ENCODE data around the gene CMTM8. TPM values are rescaled to one million over a fixed set of nuclear protein-coding genes. Genes with fewer than 3 reads are reported as not detected.
"Not testable (repeated sequence)": the region's sequence is repeated elsewhere in the genome, so short reads cannot be mapped to it uniquely, and the experiment has no call there.

The CMTM8 gene
- total RNA-seq, 1 experiment from 2014 or later = 28.5 TPM

DNA sequence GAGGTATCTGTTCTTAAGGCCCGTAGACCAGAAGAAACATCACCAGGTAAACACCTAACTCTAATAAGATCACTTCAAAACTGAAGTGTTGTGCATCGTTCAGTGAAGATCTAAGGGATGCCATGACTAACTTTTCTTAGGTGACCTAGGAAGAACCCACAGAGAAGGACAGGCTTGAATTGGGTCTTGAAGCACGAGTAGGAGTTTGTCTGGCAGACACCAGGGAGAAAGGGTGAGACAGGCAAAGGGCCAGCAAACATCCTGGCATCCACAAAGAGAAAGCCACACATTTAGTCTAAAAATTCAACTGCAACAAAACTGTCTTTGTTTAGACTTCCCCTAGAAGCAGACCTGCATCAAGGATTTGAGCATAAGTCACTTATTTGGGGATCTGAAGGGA lies 15.5 kb upstream of the CMTM8 start:
- no peaks in the 10 kb centered on the region for H3K36me3 ChIP-seq (ENCODE audit: control insufficient read depth, insufficient read depth, low read length)
- H3K4me1 Mint-ChIP-seq (ENCODE audit: low read depth, unreplicated experiment) = no peaks in the 10 kb centered on the region
- H3K4me3 Mint-ChIP-seq (ENCODE audit: unreplicated experiment) = no peak overlapping the region
- H3K27me3 ChIP-seq (replicated peaks; ENCODE audit: control insufficient read depth, insufficient read depth, low read length) = no peaks in the 10 kb centered on the region
- H3K9me3 ChIP-seq = no peaks in the 10 kb centered on the region
- no peaks in the 10 kb centered on the region for H3K27me3 Mint-ChIP-seq (ENCODE audit: insufficient read depth, unreplicated experiment)
- intact Hi-C loops (cut with micrococcal nuclease; ENCODE audit: unreplicated experiment) = no loop called here
- no TSS peak for BruUV-seq (replicated peaks)
- ChIA-PET POLR2A (interaction anchor here (0.5 kb wide), 1 partner anchor 535 kb away, joined by 3 read pairs; no protein-coding TSS in a partner anchor), CTCF (no interaction called here)
- no peak for DNase-seq
- no peaks in the 10 kb centered on the region for H3K36me3 Mint-ChIP-seq (ENCODE audit: insufficient read depth, unreplicated experiment)
- H3K9me3 Mint-ChIP-seq (ENCODE audit: unreplicated experiment) = no peaks in the 10 kb centered on the region
- no peak overlapping the region for H3K4me3 ChIP-seq (ENCODE audit: low read depth, low read length)
- TF ChIP-seq, protein P1, sequence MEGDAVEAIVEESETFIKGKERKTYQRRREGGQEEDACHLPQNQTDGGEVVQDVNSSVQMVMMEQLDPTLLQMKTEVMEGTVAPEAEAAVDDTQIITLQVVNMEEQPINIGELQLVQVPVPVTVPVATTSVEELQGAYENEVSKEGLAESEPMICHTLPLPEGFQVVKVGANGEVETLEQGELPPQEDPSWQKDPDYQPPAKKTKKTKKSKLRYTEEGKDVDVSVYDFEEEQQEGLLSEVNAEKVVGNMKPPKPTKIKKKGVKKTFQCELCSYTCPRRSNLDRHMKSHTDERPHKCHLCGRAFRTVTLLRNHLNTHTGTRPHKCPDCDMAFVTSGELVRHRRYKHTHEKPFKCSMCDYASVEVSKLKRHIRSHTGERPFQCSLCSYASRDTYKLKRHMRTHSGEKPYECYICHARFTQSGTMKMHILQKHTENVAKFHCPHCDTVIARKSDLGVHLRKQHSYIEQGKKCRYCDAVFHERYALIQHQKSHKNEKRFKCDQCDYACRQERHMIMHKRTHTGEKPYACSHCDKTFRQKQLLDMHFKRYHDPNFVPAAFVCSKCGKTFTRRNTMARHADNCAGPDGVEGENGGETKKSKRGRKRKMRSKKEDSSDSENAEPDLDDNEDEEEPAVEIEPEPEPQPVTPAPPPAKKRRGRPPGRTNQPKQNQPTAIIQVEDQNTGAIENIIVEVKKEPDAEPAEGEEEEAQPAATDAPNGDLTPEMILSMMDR (IDR thresholded peaks at IDR 0.05; ENCODE audit: insufficient read depth in 1 of 2, low read depth in 1 of 2, low read length in 1 of 2, severe bottlenecking in 1 of 2, unreplicated experiment in 1 of 2) = no peak
- no peak overlapping the region for H3K27ac Mint-ChIP-seq (ENCODE audit: unreplicated experiment)
- no peaks in the 10 kb centered on the region for H3K4me1 ChIP-seq

DNA sequence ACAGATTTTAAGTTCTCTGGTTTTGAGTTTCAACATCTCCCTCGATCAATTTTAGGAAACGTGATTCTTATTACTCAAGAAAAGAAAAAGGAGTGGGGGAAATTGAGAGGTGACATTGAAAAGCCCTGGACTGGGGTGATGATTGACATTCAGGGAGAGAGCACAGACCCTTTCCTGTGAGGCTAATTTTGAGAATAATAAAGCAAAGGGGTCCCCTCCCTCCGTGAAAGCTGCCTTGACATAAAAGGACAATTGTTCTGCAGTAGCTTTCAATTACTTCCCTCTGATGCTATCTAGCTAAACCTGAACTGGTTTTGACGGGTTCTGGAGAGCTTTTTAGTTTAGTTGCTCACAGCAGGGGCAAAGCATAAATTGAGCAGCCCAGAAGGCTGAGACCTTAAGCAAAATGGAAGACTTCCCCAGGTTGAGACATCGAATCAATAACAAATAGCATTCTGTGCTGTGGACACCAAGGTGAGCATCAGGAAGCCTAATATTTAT lies 14.4 kb upstream of the CMTM8 start:
- CTCF ChIA-PET = no interaction called here
- TF ChIP-seq, protein P1 (IDR thresholded peaks at IDR 0.05; ENCODE audit: insufficient read depth in 1 of 2, low read depth in 1 of 2, low read length in 1 of 2, severe bottlenecking in 1 of 2, unreplicated experiment in 1 of 2) = no peak
- BruUV-seq (replicated peaks) = no TSS peak

DNA sequence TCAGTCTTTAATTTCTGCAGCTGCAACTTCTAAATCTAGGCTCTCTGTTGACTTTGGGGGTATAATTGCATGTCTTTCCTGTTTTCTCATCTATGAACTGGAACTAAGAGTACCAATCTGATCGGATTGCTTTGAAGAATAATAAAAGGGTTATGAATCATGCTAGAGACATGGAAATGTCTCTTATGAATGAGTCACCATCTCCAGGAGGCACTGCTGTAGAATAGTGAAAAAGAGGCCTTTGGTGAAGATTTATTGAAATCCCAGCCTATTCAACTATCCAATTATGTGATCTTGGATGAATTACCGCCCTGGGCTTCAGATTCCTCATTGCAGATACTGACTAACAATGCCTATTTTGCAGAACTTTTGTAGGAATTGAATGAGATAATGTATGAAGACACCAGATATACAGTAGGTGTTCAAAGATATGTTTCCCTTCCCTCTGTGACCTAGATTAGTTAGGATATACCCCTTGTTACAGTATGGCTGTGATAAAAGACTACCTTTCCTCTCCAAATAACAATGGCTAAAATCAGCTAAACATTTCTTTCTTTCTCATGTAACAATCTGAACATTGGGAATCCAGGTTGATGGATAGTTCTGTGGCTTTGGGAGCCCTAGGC lies 11.5 kb upstream of the CMTM8 start:
- Histone ChIP-seq H3K4me1 (0 out of 2 replicates have a peak, but pooled peaks cover 6% of the 10 kb centered on the region), H3K9me3 (no peaks in the 10 kb centered on the region), H3K36me3 (ENCODE audit: control insufficient read depth, insufficient read depth, low read length) (no peaks in the 10 kb centered on the region), H3K27me3 (replicated peaks; ENCODE audit: control insufficient read depth, insufficient read depth, low read length) (no peaks in the 10 kb centered on the region), H3K4me3 (ENCODE audit: low read depth, low read length) (no peak overlapping the region)
- Mint-ChIP-seq H3K4me3 (ENCODE audit: unreplicated experiment) (no peak overlapping the region), H3K4me1 (ENCODE audit: low read depth, unreplicated experiment) (peaks cover 9% of the 10 kb centered on the region), H3K27ac (ENCODE audit: unreplicated experiment) (no peak overlapping the region), H3K36me3 (ENCODE audit: insufficient read depth, unreplicated experiment) (no peaks in the 10 kb centered on the region), H3K27me3 (ENCODE audit: insufficient read depth, unreplicated experiment) (no peaks in the 10 kb centered on the region), H3K9me3 (ENCODE audit: unreplicated experiment) (no peaks in the 10 kb centered on the region)
- POLR2A ChIA-PET = no interaction called here
- no peak for DNase-seq
- TF ChIP-seq, protein P1 (IDR thresholded peaks at IDR 0.05; ENCODE audit: insufficient read depth in 1 of 2, low read depth in 1 of 2, low read length in 1 of 2, severe bottlenecking in 1 of 2, unreplicated experiment in 1 of 2) = no peak
- BruUV-seq (replicated peaks) = no TSS peak
- intact Hi-C loops (cut with micrococcal nuclease; ENCODE audit: unreplicated experiment) = no loop called here
- CTCF ChIA-PET = no interaction called here

More for the DNA sequence above, 14.4 kb upstream of the CMTM8 start:
- H3K36me3 Mint-ChIP-seq (ENCODE audit: insufficient read depth, unreplicated experiment) = no peaks in the 10 kb centered on the region
- POLR2A ChIA-PET = no interaction called here
- Histone ChIP-seq H3K4me3 (ENCODE audit: low read depth, low read length) (no peak overlapping the region), H3K27me3 (replicated peaks; ENCODE audit: control insufficient read depth, insufficient read depth, low read length) (no peaks in the 10 kb centered on the region), H3K9me3 (no peaks in the 10 kb centered on the region), H3K4me1 (no peaks in the 10 kb centered on the region), H3K36me3 (ENCODE audit: control insufficient read depth, insufficient read depth, low read length) (no peaks in the 10 kb centered on the region)
- no peaks in the 10 kb centered on the region for H3K9me3 Mint-ChIP-seq (ENCODE audit: unreplicated experiment)
- no peaks in the 10 kb centered on the region for H3K27me3 Mint-ChIP-seq (ENCODE audit: insufficient read depth, unreplicated experiment)
- H3K4me3 Mint-ChIP-seq (ENCODE audit: unreplicated experiment) = no peak overlapping the region
- H3K27ac Mint-ChIP-seq (ENCODE audit: unreplicated experiment) = no peak overlapping the region
- DNase-seq = no peak
- H3K4me1 Mint-ChIP-seq (ENCODE audit: low read depth, unreplicated experiment) = no peaks in the 10 kb centered on the region
- intact Hi-C loops (cut with micrococcal nuclease; ENCODE audit: unreplicated experiment) = no loop called here

DNA sequence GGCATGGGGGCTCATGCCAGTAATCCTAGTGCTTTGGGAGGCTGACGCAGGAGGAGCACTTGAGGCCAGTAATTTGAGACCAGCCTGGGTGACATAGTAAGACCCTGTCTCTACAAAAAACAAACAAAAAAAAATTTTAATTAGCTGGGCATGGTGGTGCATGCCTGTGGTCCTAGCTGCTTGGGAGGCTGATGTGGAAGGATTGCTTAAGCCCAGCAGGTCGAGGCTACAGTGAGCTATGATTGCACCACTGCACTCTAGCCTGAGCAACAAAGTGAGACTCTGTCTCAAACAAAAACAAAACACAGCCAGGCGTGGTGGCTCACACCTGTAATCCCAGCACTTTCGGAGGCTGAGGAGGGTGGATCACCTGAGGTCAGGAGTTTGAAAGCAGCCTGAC lies 9.7 kb upstream of the CMTM8 start:
- intact Hi-C loops (cut with micrococcal nuclease; ENCODE audit: unreplicated experiment); H3K27me3 ChIP-seq (replicated peaks; ENCODE audit: control insufficient read depth, insufficient read depth, low read length); H3K27me3 Mint-ChIP-seq (ENCODE audit: insufficient read depth, unreplicated experiment); DNase-seq; H3K36me3 ChIP-seq (ENCODE audit: control insufficient read depth, insufficient read depth, low read length); BruUV-seq (replicated peaks); H3K4me3 ChIP-seq (ENCODE audit: low read depth, low read length); H3K9me3 Mint-ChIP-seq (ENCODE audit: unreplicated experiment); H3K9me3 ChIP-seq; H3K4me3 Mint-ChIP-seq (ENCODE audit: unreplicated experiment); H3K4me1 Mint-ChIP-seq (ENCODE audit: low read depth, unreplicated experiment); H3K36me3 Mint-ChIP-seq (ENCODE audit: insufficient read depth, unreplicated experiment); CTCF ChIA-PET; H3K27ac Mint-ChIP-seq (ENCODE audit: unreplicated experiment); POLR2A ChIA-PET; H3K4me1 ChIP-seq: not testable (repeated sequence)
